ENCODE results near the gene NDUFB10.
A peak's percentile ranks its signal among the peaks of the same experiment; 100 is the strongest.

DNA sequence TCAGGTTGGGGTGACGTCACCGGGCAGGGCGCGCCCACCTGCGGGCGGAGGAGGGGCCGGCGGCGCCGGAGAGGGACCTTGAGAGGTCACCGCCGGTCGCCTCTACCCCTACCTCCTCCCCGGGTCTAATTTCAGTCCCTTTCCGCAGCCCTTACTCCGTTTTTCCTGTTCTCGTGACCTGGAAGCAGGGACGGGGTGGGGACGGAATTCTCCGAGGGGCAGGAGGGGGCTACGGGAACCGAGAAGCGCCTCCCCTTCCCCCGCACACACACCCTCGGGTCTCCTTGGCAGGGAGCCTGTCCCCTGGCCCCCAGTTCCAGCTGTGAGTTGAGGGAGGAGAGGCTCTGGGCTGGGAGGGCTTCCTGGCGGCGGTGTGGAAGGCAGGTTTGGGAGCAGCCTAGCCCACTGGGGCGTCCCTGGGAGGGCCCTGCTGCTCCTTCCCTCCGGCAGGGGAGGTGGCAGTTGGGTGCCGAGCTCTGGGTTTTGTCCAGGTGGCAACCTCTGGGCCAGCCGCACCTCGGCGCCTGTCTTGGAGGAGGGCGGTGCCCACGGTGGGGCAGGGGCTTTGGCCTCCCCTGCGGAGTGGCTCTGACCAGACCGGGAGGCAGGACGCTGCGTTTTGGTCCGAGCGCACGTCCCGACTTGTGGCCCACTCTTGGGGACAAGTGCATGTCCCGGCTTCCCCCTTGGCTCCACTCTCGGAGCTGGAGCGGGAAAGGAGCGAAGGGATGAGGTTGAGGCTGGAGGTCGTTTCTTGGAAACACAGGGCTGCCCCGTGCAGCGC, 31.2 kb downstream of the NDUFB10 start:
- TF ChIP-seq, protein P1, sequence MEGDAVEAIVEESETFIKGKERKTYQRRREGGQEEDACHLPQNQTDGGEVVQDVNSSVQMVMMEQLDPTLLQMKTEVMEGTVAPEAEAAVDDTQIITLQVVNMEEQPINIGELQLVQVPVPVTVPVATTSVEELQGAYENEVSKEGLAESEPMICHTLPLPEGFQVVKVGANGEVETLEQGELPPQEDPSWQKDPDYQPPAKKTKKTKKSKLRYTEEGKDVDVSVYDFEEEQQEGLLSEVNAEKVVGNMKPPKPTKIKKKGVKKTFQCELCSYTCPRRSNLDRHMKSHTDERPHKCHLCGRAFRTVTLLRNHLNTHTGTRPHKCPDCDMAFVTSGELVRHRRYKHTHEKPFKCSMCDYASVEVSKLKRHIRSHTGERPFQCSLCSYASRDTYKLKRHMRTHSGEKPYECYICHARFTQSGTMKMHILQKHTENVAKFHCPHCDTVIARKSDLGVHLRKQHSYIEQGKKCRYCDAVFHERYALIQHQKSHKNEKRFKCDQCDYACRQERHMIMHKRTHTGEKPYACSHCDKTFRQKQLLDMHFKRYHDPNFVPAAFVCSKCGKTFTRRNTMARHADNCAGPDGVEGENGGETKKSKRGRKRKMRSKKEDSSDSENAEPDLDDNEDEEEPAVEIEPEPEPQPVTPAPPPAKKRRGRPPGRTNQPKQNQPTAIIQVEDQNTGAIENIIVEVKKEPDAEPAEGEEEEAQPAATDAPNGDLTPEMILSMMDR (conservative IDR thresholded peaks at IDR 0.05 in 1 of 2, IDR thresholded peaks at IDR 0.05 in 1 of 2; ENCODE audit: low read depth in 1 of 2, low read length in 2 of 2): no peak
- TF ChIP-seq EZH2 (IDR thresholded peaks at IDR 0.05; ENCODE audit: low read length, missing control alignments): peak; percentile 99
